ENCODE results near the gene MRPS9. TPM values are rescaled to one million over a fixed set of nuclear protein-coding genes. Genes with fewer than 3 reads are reported as not detected.

Gene MRPS9
- total and polyA plus RNA-seq, 2 donors (not counting 3 experiments of a cell fraction or from before 2014, with no cell fraction given) = 14.5 to 23.9 TPM

DNA sequence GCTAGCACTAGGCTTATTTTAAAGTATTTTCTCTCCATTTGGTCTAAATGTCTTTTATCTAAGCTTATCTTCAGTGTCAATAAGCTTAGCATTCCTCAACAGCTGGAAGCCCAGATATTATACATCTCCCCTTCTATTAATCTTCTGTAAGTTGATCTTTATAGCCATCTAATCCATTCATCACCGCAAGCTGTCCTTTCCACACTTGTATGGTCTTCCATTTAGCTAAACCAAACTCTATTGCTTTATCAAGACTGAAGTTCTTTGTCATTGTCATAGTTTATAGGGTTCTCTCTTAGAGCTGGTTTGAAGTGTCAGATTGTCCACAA, 102.3 kb downstream of the MRPS9 start:
- CTCF ChIA-PET = interaction anchor here (0.9 kb wide), 1 partner anchor 20 kb away, joined by 4 read pairs; no protein-coding TSS in a partner anchor
- TF ChIP-seq CTCF (IDR thresholded peaks at IDR 0.05; ENCODE audit: extremely low read depth in 1 of 2, insufficient read depth in 1 of 2, low read depth in 1 of 2, low read length in 2 of 2) (no peak), MYC (IDR thresholded peaks at IDR 0.05; ENCODE audit: low read depth, low read length) (no peak), GATA2 (IDR thresholded peaks at IDR 0.05; ENCODE audit: insufficient read depth, insufficient read length, low read depth, low read length) (no peak), EZH2 (IDR thresholded peaks at IDR 0.05; ENCODE audit: borderline replicate concordance, low read depth, low read length, severe bottlenecking) (no peak), POLR2A (IDR thresholded peaks at IDR 0.05; ENCODE audit: low read depth, low read length) (no peak), JUN (IDR thresholded peaks at IDR 0.05; ENCODE audit: borderline replicate concordance, insufficient read depth, insufficient read length, low read depth) (no peak)
- TF ChIP-seq, protein P1, sequence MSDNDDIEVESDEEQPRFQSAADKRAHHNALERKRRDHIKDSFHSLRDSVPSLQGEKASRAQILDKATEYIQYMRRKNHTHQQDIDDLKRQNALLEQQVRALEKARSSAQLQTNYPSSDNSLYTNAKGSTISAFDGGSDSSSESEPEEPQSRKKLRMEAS (IDR thresholded peaks at IDR 0.05; ENCODE audit: insufficient read depth, insufficient read length) = no peak
- Histone ChIP-seq H3K27ac (ENCODE audit: insufficient read depth, low read depth, low read length) (no peak overlapping the region), H3K27me3 (ENCODE audit: control insufficient read depth in 2 of 2, insufficient read depth in 2 of 2, low read length in 2 of 2) (peaks cover 16 to 28% of the 10 kb centered on the region in 2 experiments), H3K9me1 (replicated peaks; ENCODE audit: control insufficient read depth, extremely low read depth, insufficient read depth, low read length) (no peaks in the 10 kb centered on the region), H2AFZ (ENCODE audit: low read depth, low read length) (no peak overlapping the region), H3K4me1 (ENCODE audit: control insufficient read depth, extremely low read depth, insufficient read depth, low read length) (no peaks in the 10 kb centered on the region), H3K36me3 (ENCODE audit: control insufficient read depth in 2 of 2, extremely low read depth in 1 of 2, insufficient read depth in 2 of 2, low read length in 2 of 2) (no peaks in the 10 kb centered on the region), H3K4me3 (replicated peaks in 1 of 3; ENCODE audit: insufficient read depth in 1 of 3, low read depth in 1 of 3, low read length in 3 of 3) (no peak overlapping the region), H3K9me3 (replicated peaks; ENCODE audit: control insufficient read depth, insufficient read depth, low read length) (no peaks in the 10 kb centered on the region), H4K20me1 (replicated peaks; ENCODE audit: control insufficient read depth, extremely low read depth, insufficient read depth, low read length) (no peaks in the 10 kb centered on the region), H3K4me2 (ENCODE audit: insufficient read depth, low read length) (no peak overlapping the region), H3K9ac (replicated peaks; ENCODE audit: extremely low read depth, insufficient read depth, low read length) (no peak overlapping the region), H3K79me2 (ENCODE audit: control insufficient read depth, insufficient read depth, low read length) (no peaks in the 10 kb centered on the region)
- BruUV-seq (replicated peaks) = no TSS peak
- intact Hi-C loops (cut with micrococcal nuclease) = loop anchor here (5.0 kb wide), 1 partner anchor 37 kb away; no protein-coding TSS in a partner anchor
- DNase-seq (ENCODE audit: low read depth, low spot score) = no peak
- FAIRE-seq = no peak
- POLR2A ChIA-PET = no interaction called here
- dilution Hi-C loops (cut with MboI; ENCODE audit: extremely low pct_ligation_motif_present, low sequenced_read_pairs) = no loop called here

Measured in endothelial cell of umbilical vein (primary cell).